GM18868 (cell line): Measurements from ENCODE around the gene LCN15.
"Not testable (repeated sequence)": the region's sequence is repeated elsewhere in the genome, so short reads cannot be mapped to it uniquely, and the experiment has no call there.

Experiments
- ATAC-seq: cut with Tn5 transposase; IDR thresholded peaks from one replicate; pipeline ENCODE4 v1.9.1; 2021; ENCODE audit warnings: mild to moderate bottlenecking, moderate library complexity; ENCODE audit not compliant: unreplicated experiment

Gene LCN15

GRCh38 chr9:136723362-136723976, 40.8 kb downstream of the LCN15 start:
- ATAC-seq: no peak

DNA sequence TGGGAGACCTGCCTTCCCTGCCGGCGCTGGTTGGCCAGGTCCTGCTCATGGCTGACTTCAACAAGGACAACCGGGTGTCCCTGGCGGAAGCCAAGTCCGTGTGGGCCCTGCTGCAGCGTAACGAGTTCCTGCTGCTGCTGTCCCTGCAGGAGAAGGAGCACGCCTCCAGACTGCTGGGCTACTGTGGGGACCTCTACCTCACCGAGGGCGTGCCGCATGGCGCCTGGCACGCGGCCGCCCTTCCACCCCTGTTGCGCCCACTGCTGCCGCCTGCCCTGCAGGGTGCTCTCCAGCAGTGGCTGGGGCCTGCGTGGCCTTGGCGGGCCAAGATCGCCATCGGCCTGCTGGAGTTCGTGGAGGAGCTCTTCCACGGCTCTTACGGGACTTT, 41.4 kb downstream of the LCN15 start:
- ATAC-seq: no peak

GRCh38 chr9:136722093-136722968, 42.0 kb downstream of the LCN15 start:
- no peak for ATAC-seq

DNA sequence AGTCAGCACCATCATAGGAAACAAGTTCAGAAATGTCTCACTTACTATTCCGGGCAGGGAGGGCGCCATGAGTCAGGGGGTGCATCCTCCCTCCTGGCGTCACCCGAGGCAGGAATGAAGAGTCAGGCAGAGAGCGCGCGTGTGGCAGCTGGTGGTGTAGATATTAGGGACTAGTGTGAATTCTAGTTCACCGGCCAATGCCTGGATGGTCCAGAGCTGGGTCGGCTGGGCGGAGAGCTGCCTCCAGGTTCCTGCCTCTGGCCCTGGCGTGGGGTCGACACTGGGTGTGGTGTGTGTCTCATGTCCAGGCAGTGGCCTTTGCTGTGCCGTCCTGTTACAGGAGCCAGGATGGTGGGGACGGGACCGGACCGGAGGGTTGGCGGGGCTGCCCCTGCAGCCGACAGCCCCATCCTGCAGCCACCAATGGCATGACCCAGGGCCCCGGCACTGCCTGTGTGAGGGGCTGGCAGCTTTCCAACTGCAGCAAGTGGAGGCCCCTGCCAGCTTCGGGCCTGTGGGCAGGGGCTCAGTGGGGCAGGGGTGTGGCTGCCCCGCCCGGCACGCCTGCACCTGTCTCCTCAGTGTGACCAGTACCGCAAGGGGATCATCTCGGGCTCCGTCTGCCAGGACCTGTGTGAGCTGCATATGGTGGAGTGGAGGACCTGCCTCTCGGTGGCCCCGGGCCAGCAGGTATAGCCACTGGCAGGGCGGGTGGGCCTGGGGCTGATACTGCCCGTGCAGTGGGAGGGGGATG, 42.8 kb downstream of the LCN15 start:
- no peak for ATAC-seq

DNA sequence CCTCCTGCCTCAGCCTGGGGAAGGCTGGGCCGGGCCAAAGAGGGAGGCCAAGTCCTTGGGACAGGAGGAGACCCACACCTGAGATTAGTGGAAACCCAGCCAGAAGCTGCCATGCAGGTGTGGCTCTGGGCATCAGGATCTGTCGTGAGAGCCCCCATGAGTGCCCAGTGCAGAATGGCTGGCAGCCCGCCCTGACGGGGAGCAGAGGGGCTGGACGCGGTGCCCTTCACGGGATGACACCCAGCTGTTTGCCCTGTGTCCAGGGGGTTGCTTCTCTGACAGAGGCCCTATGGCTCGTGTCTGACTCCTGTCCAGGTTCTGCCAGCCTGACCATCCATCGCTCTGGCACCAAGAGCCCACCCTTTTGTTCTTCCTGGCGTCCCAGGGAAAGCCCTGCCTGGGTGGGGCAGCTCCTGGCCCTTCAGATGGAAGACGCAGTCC, 43.4 kb downstream of the LCN15 start:
- ATAC-seq: no peak

GRCh38 chr9:136720251-136720897, 43.9 kb downstream of the LCN15 start:
- no peak for ATAC-seq

DNA sequence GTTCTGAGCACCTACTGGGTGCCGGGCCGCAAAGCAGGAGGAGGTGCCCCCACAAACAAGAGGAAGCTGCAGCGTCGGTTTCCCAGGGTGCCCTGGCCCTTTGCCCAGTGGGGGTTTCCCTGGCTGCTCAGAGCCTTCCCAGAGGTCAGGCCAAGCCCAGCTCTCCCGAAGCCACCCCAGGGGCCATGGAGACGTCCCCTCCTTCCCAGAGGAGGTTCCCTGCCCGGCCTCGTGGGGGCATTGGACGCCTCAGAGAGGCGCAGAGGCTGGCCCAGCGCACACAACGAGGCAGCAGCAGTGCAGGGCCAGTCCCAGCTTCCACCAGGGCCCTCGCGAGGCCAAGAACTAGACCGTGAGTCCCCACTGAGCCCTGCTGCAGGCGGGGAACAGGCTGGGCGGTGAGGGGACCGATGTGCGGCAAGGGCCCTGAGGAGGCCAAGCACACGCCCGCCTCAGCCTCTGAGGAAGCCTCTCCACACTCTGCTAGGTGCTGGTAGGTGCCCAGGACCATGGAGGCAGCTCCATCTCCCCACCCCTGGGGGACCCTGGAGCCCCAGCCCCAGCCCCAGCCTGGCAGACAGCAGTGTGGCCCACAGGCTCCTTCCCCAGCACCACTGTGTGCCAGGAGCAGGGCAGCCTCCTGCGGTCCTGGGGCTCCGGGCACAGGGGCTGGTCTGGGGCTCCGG, 45.0 kb downstream of the LCN15 start:
- no peak for ATAC-seq

- ATAC-seq: no peak
Observed at GRCh38 chr9:136718345-136719194, 45.7 kb downstream of the LCN15 start.

GRCh38 chr9:136717399-136717798, 46.9 kb downstream of the LCN15 start:
- no peak for ATAC-seq

DNA sequence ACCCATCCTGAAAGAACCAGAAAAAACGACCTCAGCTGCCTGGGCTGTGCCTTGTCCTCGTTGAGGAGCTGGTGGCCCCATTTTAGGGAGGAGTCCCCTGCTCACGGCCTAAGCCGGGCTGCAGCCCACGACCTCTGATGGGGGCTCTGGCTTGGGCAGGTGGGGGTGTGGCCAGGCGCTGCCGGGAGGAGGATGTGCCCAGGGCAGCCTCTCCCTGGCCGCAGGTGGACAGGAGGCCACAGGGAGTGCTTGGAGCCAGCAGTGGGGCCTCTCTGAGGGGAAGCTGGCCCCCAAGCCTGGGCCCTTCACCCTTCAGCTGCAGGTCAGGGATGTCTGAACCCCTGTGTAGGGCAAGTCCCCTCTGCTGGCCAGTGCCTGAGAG, 49.4 kb downstream of the LCN15 start:
- ATAC-seq: no peak

DNA sequence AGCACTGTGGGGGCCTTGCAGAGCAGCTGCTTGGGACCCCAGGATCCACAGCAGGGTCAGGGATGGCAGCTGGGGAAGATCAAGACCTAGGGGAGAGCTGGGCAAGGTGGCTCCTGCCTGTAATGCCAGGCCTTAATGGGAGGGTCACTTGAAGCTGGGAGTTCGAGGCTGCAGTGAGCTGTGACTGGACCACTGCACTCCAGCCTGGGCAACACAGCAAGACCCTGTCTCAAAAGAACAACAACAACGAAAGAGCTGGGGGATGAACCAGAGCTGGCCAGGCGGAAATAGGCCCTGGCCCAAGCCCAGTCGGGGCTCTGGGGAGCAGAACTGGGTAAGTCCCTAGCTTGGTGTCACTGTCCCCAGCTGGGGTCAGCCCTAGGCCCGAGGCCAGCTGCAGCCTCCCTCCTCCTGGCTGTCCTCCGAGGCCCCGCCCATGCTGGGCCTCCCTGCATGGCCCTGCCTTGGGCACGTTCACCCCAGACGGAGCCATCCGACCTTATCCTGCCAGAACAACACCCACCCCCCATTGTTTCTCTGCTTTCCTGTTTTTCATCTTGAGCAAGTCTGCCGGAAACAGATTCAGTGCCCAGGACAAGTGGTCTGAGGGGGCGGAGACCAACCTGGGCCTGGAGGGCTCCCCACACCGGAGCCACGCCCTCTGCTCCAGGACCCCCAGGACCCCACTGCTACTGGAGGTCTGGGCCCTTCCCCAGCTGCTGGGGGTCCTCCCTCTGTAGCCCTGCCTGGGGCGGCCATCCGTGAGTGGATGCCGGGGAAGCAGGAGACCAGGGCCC, 50.0 kb downstream of the LCN15 start:
- no peak for ATAC-seq

DNA sequence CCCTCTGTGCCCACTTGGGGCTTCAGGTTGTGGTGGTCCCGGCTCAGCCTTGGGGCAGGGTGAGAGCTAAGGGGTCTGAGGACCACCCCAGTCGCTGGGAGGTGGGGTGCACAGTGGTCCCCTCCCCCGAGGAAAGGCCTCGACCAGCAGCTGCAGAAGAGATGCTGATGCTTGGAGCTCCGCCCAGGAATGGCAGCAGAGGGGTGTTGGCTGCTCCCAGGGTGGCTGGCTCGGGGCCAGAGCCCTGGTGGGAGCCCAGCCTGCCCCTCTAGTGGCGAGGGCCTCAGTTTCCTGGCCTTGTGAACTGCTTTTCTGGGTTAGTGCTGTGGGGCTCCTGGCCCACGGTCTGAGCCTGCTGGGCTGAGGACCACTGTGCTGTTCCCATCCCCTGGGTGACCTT, 50.8 kb downstream of the LCN15 start:
- no peak for ATAC-seq

DNA sequence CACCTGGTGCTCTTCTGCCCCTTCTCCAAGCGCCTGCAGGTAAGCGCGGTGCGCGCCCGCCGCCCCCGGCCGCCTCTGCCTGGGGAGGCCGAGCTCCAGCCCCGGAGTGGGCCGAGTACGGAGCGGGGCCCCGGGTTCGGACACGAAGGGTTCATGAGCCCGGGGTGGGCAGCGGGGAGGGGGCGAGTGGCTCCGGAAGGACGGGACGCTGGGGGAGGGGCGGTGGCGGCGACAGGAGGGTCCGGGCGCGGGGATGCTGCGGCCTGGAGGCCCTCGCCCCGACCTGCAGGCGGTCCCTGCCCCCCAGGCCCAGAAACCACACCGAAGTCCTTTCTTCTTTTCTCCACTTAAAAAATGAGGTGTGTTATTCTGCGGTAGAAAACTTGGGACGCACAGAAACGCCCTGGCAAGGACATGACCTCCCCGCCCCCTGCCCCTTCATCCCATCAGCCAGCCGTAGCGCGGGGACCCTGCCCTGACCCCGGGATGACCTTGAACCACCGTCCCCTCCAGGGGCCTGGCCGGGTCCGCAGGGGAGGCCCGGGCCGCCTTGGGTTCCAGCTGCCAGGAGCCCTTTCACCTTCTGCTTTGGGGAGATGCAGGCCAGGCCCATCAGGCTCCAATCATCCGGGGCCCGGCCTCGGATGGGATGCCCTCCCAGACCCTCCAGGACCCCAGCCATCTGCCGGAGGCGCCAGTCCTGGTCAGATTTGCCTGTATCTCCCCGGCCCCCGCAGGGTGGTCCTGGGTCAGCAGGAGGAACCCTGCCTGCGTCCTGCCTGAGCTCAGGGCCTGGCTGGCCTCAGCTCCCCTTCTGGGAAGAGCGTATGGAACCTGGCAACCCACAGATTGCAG, 51.4 kb downstream of the LCN15 start:
- no peak for ATAC-seq

DNA sequence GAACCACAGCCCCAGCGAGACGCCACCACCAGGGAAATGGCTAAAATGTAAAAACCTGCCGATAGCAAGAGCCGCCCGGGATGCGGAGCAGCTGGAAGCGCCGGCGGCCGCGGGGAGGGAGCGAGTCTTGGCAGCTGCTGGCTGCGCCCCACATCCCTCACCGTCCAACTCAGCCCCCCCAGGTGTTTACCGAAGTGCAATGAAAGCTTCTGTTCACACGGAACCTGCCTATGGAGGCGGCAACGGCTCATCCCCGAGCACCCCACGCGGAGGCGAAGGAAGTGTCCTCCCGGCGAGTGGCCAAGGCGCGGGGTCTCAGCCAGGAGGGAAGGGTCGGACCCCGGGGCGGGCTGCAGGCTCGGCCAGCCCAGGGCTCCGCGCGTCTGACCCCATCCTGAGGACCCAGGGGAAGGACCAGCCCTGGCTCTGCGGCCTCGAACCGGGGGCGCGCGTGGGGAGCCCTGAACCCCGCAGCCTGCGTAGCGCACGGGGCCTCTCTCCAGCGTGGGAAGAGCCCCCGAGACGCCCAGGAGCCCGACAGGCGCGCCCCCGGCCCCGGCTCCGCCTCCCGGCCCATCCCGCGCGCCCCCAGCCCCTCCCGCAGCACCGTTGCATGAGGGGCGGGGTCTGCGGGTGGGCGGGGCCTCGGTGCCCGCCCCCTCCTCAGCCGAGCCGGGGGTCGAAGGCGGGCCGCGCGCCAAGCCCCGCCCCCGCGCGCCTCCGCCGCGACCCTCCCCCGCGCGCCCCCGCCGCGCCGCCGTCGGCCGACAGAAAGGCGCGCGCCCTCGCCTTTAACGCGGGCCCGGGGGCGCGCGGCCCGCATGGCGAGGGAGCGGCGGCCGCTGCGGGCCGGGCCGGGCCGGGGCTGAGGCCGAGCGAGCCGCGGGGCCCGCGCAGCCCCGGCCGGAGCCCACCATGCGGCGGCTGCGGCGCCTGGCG, 52.3 kb downstream of the LCN15 start, which contains the start of gene DIPK1B:
Gene DIPK1B, plus strand, starts transcription at position 822 of the 939 bp plus-strand sequence. Its CDS starts 94 bp downstream, at position 916.
- ATAC-seq: no peak

- not testable (repeated sequence) for ATAC-seq
Observed at GRCh38 chr9:136711219-136711648, 53.1 kb downstream of the LCN15 start.

DNA sequence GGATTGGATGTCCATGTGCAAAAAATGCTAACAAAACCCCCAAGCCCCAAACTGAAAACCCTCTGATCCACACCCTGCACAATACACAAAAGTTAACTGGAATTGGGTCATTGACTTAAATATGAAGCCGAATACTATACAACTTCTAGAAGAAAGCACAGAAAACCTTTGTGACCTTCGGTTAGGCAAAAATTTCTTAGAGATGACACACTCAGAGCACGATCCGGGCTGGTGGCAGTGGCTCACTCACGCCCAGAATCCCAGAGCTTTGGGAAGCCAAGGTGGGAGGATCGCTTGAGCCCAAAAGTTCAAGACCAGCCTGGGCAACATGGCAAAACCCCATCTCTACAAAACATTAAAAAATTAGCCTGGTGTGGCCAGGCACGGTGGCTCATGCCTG, 53.8 kb downstream of the LCN15 start:
- no peak for ATAC-seq
